ENCODE results near the gene COLEC12.

COLEC12 gene

GRCh38 chr18:373780-374179, 126.7 kb downstream of the COLEC12 start:
- Histone ChIP-seq H4K20me1 (ENCODE audit: insufficient read depth, low read length) (no peaks in the 10 kb centered on the region), H3K27ac (ENCODE audit: low read length) (no peak overlapping the region), H3K9ac (ENCODE audit: low read length) (no peak overlapping the region), H3K27me3 (ENCODE audit: low read depth, low read length) (no peaks in the 10 kb centered on the region), H3K79me2 (ENCODE audit: low read length) (no peaks in the 10 kb centered on the region), H3K4me2 (ENCODE audit: low read length) (no peak overlapping the region), H2AFZ (ENCODE audit: low read depth, low read length) (no peak overlapping the region), H3K4me1 (ENCODE audit: low read length) (peaks cover 15% of the 10 kb centered on the region), H3K36me3 (replicated peaks; ENCODE audit: low read depth, low read length) (no peaks in the 10 kb centered on the region), H3K9me3 (ENCODE audit: insufficient read depth, low read length) (no peaks in the 10 kb centered on the region), H3K4me3 (ENCODE audit: low read length) (no peak overlapping the region)
- no peak for TF ChIP-seq CTCF (IDR thresholded peaks at IDR 0.05; ENCODE audit: low read depth, low read length)
- TF ChIP-seq EZH2phosphoT487 (IDR thresholded peaks at IDR 0.05; ENCODE audit: low read depth): no peak

DNA sequence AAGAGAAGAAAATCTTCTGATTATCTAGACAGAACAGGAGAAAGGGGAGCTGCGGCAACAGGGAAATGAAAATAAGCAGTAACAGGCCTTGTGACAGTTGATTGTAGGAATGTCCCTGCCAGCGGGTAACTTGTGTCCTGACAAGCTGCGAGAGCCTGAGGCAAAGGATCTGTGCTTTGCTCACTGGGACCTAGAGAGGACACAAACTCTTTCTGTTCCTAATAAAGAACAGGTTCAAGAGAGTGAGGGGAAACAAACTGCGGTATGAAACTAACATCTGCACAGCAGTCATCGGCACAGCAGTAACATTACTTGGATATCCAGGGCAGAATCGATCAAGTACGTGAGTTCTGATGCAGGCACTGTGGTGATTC, 128.9 kb downstream of the COLEC12 start:
- Histone ChIP-seq H4K20me1 (ENCODE audit: insufficient read depth, low read length) (no peaks in the 10 kb centered on the region), H3K4me1 (ENCODE audit: low read length) (peaks cover 15% of the 10 kb centered on the region), H3K9ac (ENCODE audit: low read length) (no peak overlapping the region), H3K4me2 (ENCODE audit: low read length) (no peak overlapping the region), H3K79me2 (ENCODE audit: low read length) (no peaks in the 10 kb centered on the region), H3K27ac (ENCODE audit: low read length) (no peak overlapping the region), H3K9me3 (ENCODE audit: insufficient read depth, low read length) (no peaks in the 10 kb centered on the region), H2AFZ (ENCODE audit: low read depth, low read length) (no peak overlapping the region), H3K4me3 (ENCODE audit: low read length) (no peak overlapping the region), H3K27me3 (ENCODE audit: low read depth, low read length) (no peaks in the 10 kb centered on the region), H3K36me3 (replicated peaks; ENCODE audit: low read depth, low read length) (no peaks in the 10 kb centered on the region)
- TF ChIP-seq EZH2phosphoT487 (IDR thresholded peaks at IDR 0.05; ENCODE audit: low read depth) (no peak), CTCF (IDR thresholded peaks at IDR 0.05; ENCODE audit: low read depth, low read length) (no peak)

- H3K4me3 ChIP-seq (ENCODE audit: low read length): no peak overlapping the region
- no peaks in the 10 kb centered on the region for H4K20me1 ChIP-seq (ENCODE audit: insufficient read depth, low read length)
- H2AFZ ChIP-seq (ENCODE audit: low read depth, low read length): no peak overlapping the region
- no peak overlapping the region for H3K27ac ChIP-seq (ENCODE audit: low read length)
- no peak overlapping the region for H3K9ac ChIP-seq (ENCODE audit: low read length)
- H3K27me3 ChIP-seq (ENCODE audit: low read depth, low read length): no peaks in the 10 kb centered on the region
- TF ChIP-seq EZH2phosphoT487 (IDR thresholded peaks at IDR 0.05; ENCODE audit: low read depth) (no peak), CTCF (IDR thresholded peaks at IDR 0.05; ENCODE audit: low read depth, low read length) (no peak)
- peaks cover 15% of the 10 kb centered on the region for H3K4me1 ChIP-seq (ENCODE audit: low read length)
- H3K79me2 ChIP-seq (ENCODE audit: low read length): no peaks in the 10 kb centered on the region
- H3K9me3 ChIP-seq (ENCODE audit: insufficient read depth, low read length): no peaks in the 10 kb centered on the region
- no peak overlapping the region for H3K4me2 ChIP-seq (ENCODE audit: low read length)
- no peaks in the 10 kb centered on the region for H3K36me3 ChIP-seq (replicated peaks; ENCODE audit: low read depth, low read length)
These were observed 129.5 kb downstream of the COLEC12 start for GRCh38 chr18:370751-371608.

- no peak overlapping the region for H3K9ac ChIP-seq (ENCODE audit: low read length)
- H3K36me3 ChIP-seq (replicated peaks; ENCODE audit: low read depth, low read length): no peaks in the 10 kb centered on the region
- H3K9me3 ChIP-seq (ENCODE audit: insufficient read depth, low read length): no peaks in the 10 kb centered on the region
- no peak overlapping the region for H3K4me2 ChIP-seq (ENCODE audit: low read length)
- no peaks in the 10 kb centered on the region for H3K79me2 ChIP-seq (ENCODE audit: low read length)
- H3K4me3 ChIP-seq (ENCODE audit: low read length): no peak overlapping the region
- H4K20me1 ChIP-seq (ENCODE audit: insufficient read depth, low read length): no peaks in the 10 kb centered on the region
- 0 out of 2 replicates have a peak, but pooled peaks cover 4% of the 10 kb centered on the region for H3K27me3 ChIP-seq (ENCODE audit: low read depth, low read length)
- no peak overlapping the region for H3K27ac ChIP-seq (ENCODE audit: low read length)
- TF ChIP-seq CTCF (IDR thresholded peaks at IDR 0.05; ENCODE audit: low read depth, low read length) (no peak), EZH2phosphoT487 (IDR thresholded peaks at IDR 0.05; ENCODE audit: low read depth) (no peak)
- H3K4me1 ChIP-seq (ENCODE audit: low read length): peaks cover 15% of the 10 kb centered on the region
- no peak overlapping the region for H2AFZ ChIP-seq (ENCODE audit: low read depth, low read length)
These were observed 131.1 kb downstream of the COLEC12 start for GRCh38 chr18:369224-370015.

Measured in OCI-LY3 (cell line).